Right lobe of liver (tissue), 6 donors: ENCODE measurements around the gene GAS2L1. TPM values are rescaled to one million over a fixed set of nuclear protein-coding genes. Genes with fewer than 3 reads are reported as not detected.

Source experiments
- ATAC-seq, 4 donors: fragments of 200-7000 bp; cut with Tn5 transposase; one replicate each; pipeline ENCODE4 v1.9.1; 2020; ENCODE audit warnings: mild to moderate bottlenecking in 4 of 4, moderate library complexity in 4 of 4
- DNase-seq, 3 donors: peaks; one replicate each; pipeline ENCODE4 v3.0.0-alpha.2; 2020
- H3K27ac ChIP-seq, 3 donors: fragments of 200-600 bp; one replicate each; pipeline ENCODE4 v1.8.0; 2022
- H3K27me3 ChIP-seq, 2 donors: fragments of 200-600 bp; one replicate each; pipeline ENCODE4 v1.8.0; 2022
- H3K36me3 ChIP-seq, 4 donors: fragments of 200-600 bp; sonication (generic) in 1 of 4; one replicate each; pipeline versions ENCODE4 v1.5.1 to v1.8.0; 2017 to 2022; ENCODE audit warnings: control low read depth in 1 of 4
- H3K4me1 ChIP-seq, 4 donors: fragments of 200-600 bp; sonication (generic) in 1 of 4; one replicate each; pipeline versions ENCODE4 v1.5.1 to v1.8.0; 2017 to 2022; ENCODE audit warnings: control low read depth in 1 of 4
- H3K4me3 ChIP-seq, 3 donors: fragments of 200-600 bp; one replicate each; pipeline ENCODE4 v1.8.0; 2022
- H3K9me3 ChIP-seq, 4 donors: fragments of 200-600 bp; sonication (generic) in 1 of 4; one replicate each; pipeline versions ENCODE4 v1.5.1 to v1.8.0; 2017 to 2022; ENCODE audit warnings: control low read depth in 1 of 4
- CTCF ChIP-seq, 4 donors: fragments of 200-600 bp in 3 of 4; fragments of 450-650 bp in 1 of 4; IDR thresholded peaks; one replicate each; pipeline versions ENCODE4 v1.5.1 to v1.8.0; 2016 to 2022; ENCODE audit warnings: antibody characterized with exemption in 4 of 4, mild to moderate bottlenecking in 2 of 4
- POLR2A ChIP-seq: fragments of 450-650 bp; IDR thresholded peaks from one replicate; pipeline ENCODE4 v1.6.1; 2017; ENCODE audit warnings: antibody characterized with exemption, mild to moderate bottlenecking
- WGBS: methylation state at CpG from one replicate; pipeline ENCODE4 v1.1.6; 2018; ENCODE audit warnings: low coverage, low lambda C conversion rate; ENCODE audit not compliant: insufficient coverage; ENCODE audit errors: missing lambda C conversion rate; 5-methylcytosine and 5-hydroxymethylcytosine counted together
- intact Hi-C, 2 donors: fragments of 100-400 bp; cut with DNase I; formaldehyde crosslinking; loops; one replicate each; pipeline versions ENCODE4 v1.11.2 to v1.14.1; 2022
- total RNA-seq, 6 experiments: library from RNA; depleted of rRNA in 2 of 6; stranded (reverse); fragments of >200 nt in 2 of 6; fragmentation: NEBNext Ultra II Directional in 3 of 6; extraction: Animal tissue kit (Norgen Biotek cat#: 25700) in 3 of 6; gene quantifications; one replicate each; pipeline versions ENCODE4 v1.1.0 to v1.2.4, GENCODE V29; 2016 to 2023
- donor health status: DM: no; HTN: yes; CAD: no.
- donor health status: DM: no; HTN: no; CAD: no.
- donor health status: DM: no; HTN: no; CAD: no.
- donor health status: DM: no; HTN: yes; CAD: no.
- donor health status: DM: no; HTN: yes; CAD: no.

GAS2L1 gene
- total RNA-seq, 6 experiments from 2014 or later = 8.9 to 15.8 (median 11.5) TPM

- TF ChIP-seq POLR2A (no peak), CTCF (IDR thresholded peaks at IDR 0.05) (no peak)
- H3K27me3 ChIP-seq = no peaks in the 10 kb centered on the region
- peak in 1 of 4 donors; percentile 30 for ATAC-seq
- peaks cover 0 to 61% (median 21%) of the 10 kb centered on the region in 4 donors for H3K4me1 ChIP-seq
- peaks cover 15 to 78% (median 43%) of the 10 kb centered on the region in 4 donors for H3K36me3 ChIP-seq
- DNase-seq = no peak
- intact Hi-C loops = no loop called here
- 52% methylated on average over 3 of the region's 3 CpGs for WGBS
- H3K4me3 ChIP-seq = no peak overlapping the region
- H3K9me3 ChIP-seq = no peaks in the 10 kb centered on the region
- peak overlapping the region in 1 of 3 donors; percentile 19 for H3K27ac ChIP-seq
These were observed 31.3 kb upstream of the GAS2L1 start for GRCh38 chr22:29275167-29275566.

GRCh38 chr22:29275819-29276565 is 30.5 kb upstream of the GAS2L1 start:
- peaks cover 15 to 86% (median 47%) of the 10 kb centered on the region in 4 donors for H3K36me3 ChIP-seq
- intact Hi-C loops = no loop called here
- WGBS = 14% methylated on average over 3 of the region's 3 CpGs

GRCh38 chr22:29277927-29278326 is 28.5 kb upstream of the GAS2L1 start:
- H3K4me3 ChIP-seq = no peak overlapping the region
- H3K27me3 ChIP-seq = no peaks in the 10 kb centered on the region
- peaks cover 0 to 39% (median 13%) of the 10 kb centered on the region in 4 donors for H3K4me1 ChIP-seq
- no peaks in the 10 kb centered on the region for H3K9me3 ChIP-seq
- H3K36me3 ChIP-seq = peaks cover 15 to 95% (median 54%) of the 10 kb centered on the region in 4 donors
- no peak overlapping the region for H3K27ac ChIP-seq
- WGBS = 100% methylated on average over 1 of the region's 1 CpG
- no peak for ATAC-seq
- DNase-seq = no peak
- TF ChIP-seq CTCF (IDR thresholded peaks at IDR 0.05) (no peak), POLR2A (no peak)
- intact Hi-C loops = no loop called here

More at GRCh38 chr22:29275819-29276565, 30.5 kb upstream of the GAS2L1 start:
- no peaks in the 10 kb centered on the region for H3K27me3 ChIP-seq
- H3K27ac ChIP-seq = peak overlapping the region in 1 of 3 donors; percentile 19
- no peaks in the 10 kb centered on the region for H3K9me3 ChIP-seq
- TF ChIP-seq CTCF (IDR thresholded peaks at IDR 0.05) = no peak
- no peak for TF ChIP-seq POLR2A
- peak; percentile 69 to 82 (median 74) for ATAC-seq
- no peak for DNase-seq
- H3K4me3 ChIP-seq = no peak overlapping the region
- peaks cover 0 to 59% (median 20%) of the 10 kb centered on the region in 4 donors for H3K4me1 ChIP-seq

- ATAC-seq (no peak), DNase-seq (no peak)
- Histone ChIP-seq H3K4me1 (no peaks in the 10 kb centered on the region), H3K4me3 (no peak overlapping the region), H3K9me3 (no peaks in the 10 kb centered on the region), H3K27me3 (no peaks in the 10 kb centered on the region), H3K27ac (no peak overlapping the region), H3K36me3 (peaks cover 27 to 100% (median 62%) of the 10 kb centered on the region in 4 donors)
- TF ChIP-seq CTCF (IDR thresholded peaks at IDR 0.05) = no peak
- no peak for TF ChIP-seq POLR2A
- intact Hi-C loops = no loop called here
- WGBS = 100% methylated on average over 1 of the region's 3 CpGs
These were observed 22.3 kb upstream of the GAS2L1 start for GRCh38 chr22:29284196-29284595.
